B cell (primary cell): ENCODE results near the gene PHLPP1. TPM values are rescaled to one million over a fixed set of nuclear protein-coding genes. Genes with fewer than 3 reads are reported as not detected.

Experiments
- ATAC-seq: fragments of 200-7000 bp; cut with Tn5 transposase; one replicate; pipeline ENCODE4 v1.10.0; 2021; ENCODE audit warnings: low read depth, mild to moderate bottlenecking, moderate number of reproducible peaks, moderate library complexity
- CTCF ChIA-PET: fragments of 350-600 bp; sonication (Branson Sonifier 250); formaldehyde crosslinking; loops from one replicate; lab custom pipeline; 2021; ENCODE audit warnings: antibody characterized with exemption, inconsistent platforms; lab: Charles Lee
- POLR2A ChIA-PET: fragments of 350-600 bp; sonication (Branson Sonifier 250); formaldehyde crosslinking; loops from one replicate; lab custom pipeline; 2021; ENCODE audit warnings: antibody characterized with exemption; lab: Charles Lee
- DNase-seq: peaks from one replicate; pipeline ENCODE4 v3.0.0; 2013
- H2AFZ ChIP-seq: 2 replicates; pipeline ENCODE4 v1.6.1; 2012; ENCODE audit warnings: mild to moderate bottlenecking, low read depth, low read length; ENCODE audit not compliant: insufficient read depth, poor library complexity, severe bottlenecking
- H3K27ac ChIP-seq, 2 donors: 1 replicate in 1 of 2; 2 replicates in 1 of 2; pipeline ENCODE4 v1.5.1; 2012 to 2013; ENCODE audit warnings: low read length in 2 of 2, mild to moderate bottlenecking in 2 of 2, moderate library complexity in 1 of 2
- H3K27me3 ChIP-seq, 4 experiments: fragments of 200-600 bp in 1 of 4; sonication (generic) in 1 of 4; replicated peaks in 1 of 4; 1 replicate in 2 of 4; 2 replicates in 2 of 4; pipeline versions ENCODE4 v1.6.1 to v1.7.0; 2013 to 2016; ENCODE audit warnings: low read length in 3 of 4, mild to moderate bottlenecking in 2 of 4, mixed read lengths in 1 of 4, moderate library complexity in 1 of 4; ENCODE audit not compliant: insufficient read depth in 4 of 4, control insufficient read depth in 3 of 4; ENCODE audit errors: control extremely low read depth in 1 of 4
- H3K36me3 ChIP-seq, 2 experiments: replicated peaks in 1 of 2; 1 replicate in 1 of 2; 2 replicates in 1 of 2; pipeline versions ENCODE4 v1.6.1 to v1.7.1; 2013; ENCODE audit warnings: low read length in 1 of 2; ENCODE audit not compliant: insufficient read depth in 2 of 2, control insufficient read depth in 1 of 2; ENCODE audit errors: control extremely low read depth in 1 of 2, extremely low read depth in 1 of 2
- H3K4me1 ChIP-seq, 2 donors: fragments of 200-600 bp in 1 of 2; sonication (generic) in 1 of 2; 1 replicate in 1 of 2; 2 replicates in 1 of 2; pipeline versions ENCODE4 v1.5.1 to v1.6.1; 2013 to 2017; ENCODE audit warnings: low read length in 2 of 2; ENCODE audit not compliant: control insufficient read depth in 2 of 2, insufficient read depth in 2 of 2
- H3K4me2 ChIP-seq: replicated peaks from 2 replicates; pipeline ENCODE3; 2012; ENCODE audit warnings: mild to moderate bottlenecking, low read depth, low read length; ENCODE audit not compliant: poor library complexity, severe bottlenecking
- H3K4me3 ChIP-seq, 5 experiments: fragments of 200-600 bp in 1 of 5; sonication (generic) in 1 of 5; 1 replicate in 3 of 5; 2 replicates in 2 of 5; pipeline versions ENCODE4 v1.5.1 to v1.7.0; 2011 to 2016; ENCODE audit warnings: low read length in 4 of 5, mild to moderate bottlenecking in 4 of 5, low read depth in 2 of 5, control low read depth in 1 of 5, moderate library complexity in 1 of 5; ENCODE audit not compliant: insufficient read depth in 1 of 5; ENCODE audit errors: control extremely low read depth in 1 of 5, extremely low read depth in 1 of 5
- H3K79me2 ChIP-seq: fragments of 200-600 bp; sonication (generic); one replicate; pipeline ENCODE4 v1.6.0; 2016; ENCODE audit warnings: low read length; ENCODE audit not compliant: control insufficient read depth, insufficient read depth
- H3K9ac ChIP-seq: fragments of 200-600 bp; sonication (generic); 2 replicates; pipeline ENCODE4 v1.6.1; 2017; ENCODE audit warnings: mild to moderate bottlenecking, low read length, moderate library complexity
- H3K9me3 ChIP-seq, 3 donors: one replicate each; pipeline versions ENCODE4 v1.6.1 to v1.7.1; 2013; ENCODE audit warnings: low read length in 2 of 3; ENCODE audit not compliant: control insufficient read depth in 2 of 3, insufficient read depth in 1 of 3; ENCODE audit errors: control extremely low read depth in 1 of 3
- H4K20me1 ChIP-seq: 2 replicates; pipeline ENCODE4 v1.6.0; 2012; ENCODE audit warnings: mild to moderate bottlenecking, low read length; ENCODE audit not compliant: insufficient read depth, control insufficient read depth, poor library complexity, severe bottlenecking
- H3K27ac Mint-ChIP-seq: one replicate; pipeline ENCODE4 v1.8.0; 2021; ENCODE audit warnings: mixed read lengths
- H3K27me3 Mint-ChIP-seq: one replicate; pipeline ENCODE4 v1.8.0; 2021; ENCODE audit warnings: mixed read lengths
- H3K4me1 Mint-ChIP-seq: one replicate; pipeline ENCODE4 v1.8.0; 2021; ENCODE audit warnings: mixed read lengths
- H3K4me3 Mint-ChIP-seq: one replicate; pipeline ENCODE4 v1.8.0; 2021; ENCODE audit warnings: mixed read lengths
- H3K9me3 Mint-ChIP-seq: one replicate; pipeline ENCODE4 v1.8.0; 2022; ENCODE audit warnings: mixed read lengths; ENCODE audit not compliant: insufficient read depth
- CTCF ChIP-seq: fragments of 200-600 bp; IDR thresholded peaks from one replicate; pipeline ENCODE4 v1.8.0; 2022; ENCODE audit warnings: antibody characterized with exemption, mild to moderate bottlenecking
- EZH2 ChIP-seq: IDR thresholded peaks from 2 replicates; pipeline ENCODE4 v1.6.1; 2012; ENCODE audit warnings: borderline replicate concordance, low read depth, mild to moderate bottlenecking, moderate library complexity, low read length; ENCODE audit not compliant: insufficient read depth, poor library complexity, severe bottlenecking
- WGBS: methylation state at CpG from one replicate; pipeline ENCODE4 v1.1.5; 2013; ENCODE audit warnings: missing lambda C conversion rate; ENCODE audit not compliant: insufficient coverage; 5-methylcytosine and 5-hydroxymethylcytosine counted together
- intact Hi-C: fragments of 100-400 bp; cut with micrococcal nuclease; formaldehyde crosslinking; loops from one replicate; pipeline ENCODE4 v1.10.0; 2022
- polyA plus RNA-seq: library from polyadenylated mRNA; depleted of rRNA; stranded (reverse); fragments of >200 nt; gene quantifications from 2 replicates; pipeline ENCODE4 v1.2.3, GENCODE V29; 2012
- total RNA-seq, 2 donors: library from RNA; stranded (reverse); fragments of 120-200 nt in 1 of 2; gene quantifications; 1 replicate in 1 of 2; 2 replicates in 1 of 2; pipeline versions ENCODE4 v1.2.3 to v1.2.4, GENCODE V29; 2013 to 2022

Gene PHLPP1
- total and polyA plus RNA-seq, 2 donors (not counting 1 experiment from before 2014, with no cell fraction given) = 3.0 to 20.7 TPM

DNA sequence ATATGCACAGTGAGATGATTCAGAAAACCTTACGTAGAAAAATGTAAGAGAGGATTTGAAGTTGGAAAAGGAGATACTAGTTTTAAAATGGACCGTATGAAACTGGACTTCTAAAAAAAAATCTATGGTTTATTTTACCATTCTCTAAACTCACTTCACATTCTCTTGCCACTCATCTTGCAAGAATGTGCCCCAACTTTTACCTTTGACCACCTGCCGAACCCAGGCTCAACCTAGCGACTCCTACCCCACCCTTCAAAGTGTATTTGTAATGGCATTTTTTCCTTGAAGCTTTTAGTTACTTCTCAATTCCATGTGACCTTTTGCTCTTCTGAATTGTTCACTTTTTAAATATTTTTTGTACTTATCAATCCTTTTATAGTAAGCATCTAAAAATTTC, 160.8 kb downstream of the PHLPP1 start:
- no peak overlapping the region for H3K4me2 ChIP-seq
- no peak overlapping the region for H3K27ac ChIP-seq
- intact Hi-C loops = loop anchor here (10.0 kb wide), 1 partner anchor 161 kb away; the partner anchor contains the start of gene PHLPP1
- WGBS = 100% methylated on average over 2 of the region's 4 CpGs
- Mint-ChIP-seq H3K27ac (no peak overlapping the region), H3K9me3 (no peaks in the 10 kb centered on the region), H3K4me3 (no peak overlapping the region), H3K4me1 (peaks cover 2% of the 10 kb centered on the region), H3K27me3 (no peaks in the 10 kb centered on the region)
- no peaks in the 10 kb centered on the region for H3K27me3 ChIP-seq
- DNase-seq (no peak), ATAC-seq (no peak)
- no peaks in the 10 kb centered on the region for H3K4me1 ChIP-seq
- ChIA-PET POLR2A (no interaction called here), CTCF (no interaction called here)
- H3K36me3 ChIP-seq = peaks cover 0 to 5% of the 10 kb centered on the region in 2 experiments
- peaks cover 0 to 1% (median 0%) of the 10 kb centered on the region in 3 donors for H3K9me3 ChIP-seq
- no peak overlapping the region for H2AFZ ChIP-seq
- no peak overlapping the region for H3K4me3 ChIP-seq
- H3K9ac ChIP-seq = no peak overlapping the region
- H3K79me2 ChIP-seq = no peaks in the 10 kb centered on the region
- no peaks in the 10 kb centered on the region for H4K20me1 ChIP-seq
- TF ChIP-seq EZH2 (no peak), CTCF (no peak)

DNA sequence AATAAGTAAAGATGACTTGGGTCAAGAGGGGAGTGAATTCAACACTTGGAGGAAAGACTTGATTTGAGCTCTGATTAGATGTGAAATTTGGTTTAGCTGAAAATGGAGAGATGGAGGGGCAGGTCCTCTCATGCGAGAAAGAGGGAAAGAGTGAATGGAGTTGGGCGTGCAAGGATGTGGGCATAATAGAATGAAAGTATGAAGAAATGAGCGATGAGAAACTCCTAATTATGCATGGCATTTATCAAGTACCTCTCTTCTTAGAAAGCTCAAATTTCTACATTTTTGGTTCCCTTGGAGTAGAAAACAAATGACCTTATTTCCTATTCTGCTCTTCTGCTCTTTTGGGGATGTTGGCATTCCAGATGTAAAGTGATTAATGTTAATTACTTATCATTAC, 161.5 kb downstream of the PHLPP1 start:
- POLR2A ChIA-PET = no interaction called here
- H3K27me3 Mint-ChIP-seq = no peaks in the 10 kb centered on the region
- no peaks in the 10 kb centered on the region for H3K27me3 ChIP-seq
- H4K20me1 ChIP-seq = no peaks in the 10 kb centered on the region
- H3K27ac Mint-ChIP-seq = no peak overlapping the region
- H3K9me3 ChIP-seq = peaks cover 0 to 1% (median 0%) of the 10 kb centered on the region in 3 donors
- H2AFZ ChIP-seq = no peak overlapping the region
- H3K27ac ChIP-seq = no peak overlapping the region
- no peak for DNase-seq
- no peaks in the 10 kb centered on the region for H3K9me3 Mint-ChIP-seq
- 100% methylated on average over 1 of the region's 3 CpGs for WGBS
- no peak for ATAC-seq
- peaks cover 2% of the 10 kb centered on the region for H3K4me1 Mint-ChIP-seq
- CTCF ChIA-PET = no interaction called here
- no peaks in the 10 kb centered on the region for H3K4me1 ChIP-seq
- no peak overlapping the region for H3K4me2 ChIP-seq
- intact Hi-C loops = loop anchor here (10.0 kb wide), 1 partner anchor 162 kb away; the partner anchor contains the start of gene PHLPP1
- H3K79me2 ChIP-seq = no peaks in the 10 kb centered on the region
- H3K4me3 ChIP-seq = no peak overlapping the region
- H3K4me3 Mint-ChIP-seq = no peak overlapping the region
- TF ChIP-seq CTCF = no peak
- TF ChIP-seq EZH2 = no peak
- H3K36me3 ChIP-seq = peaks cover 0 to 5% of the 10 kb centered on the region in 2 experiments
- H3K9ac ChIP-seq = no peak overlapping the region
